Measurements from ENCODE around the gene PASK.

The PASK gene

DNA sequence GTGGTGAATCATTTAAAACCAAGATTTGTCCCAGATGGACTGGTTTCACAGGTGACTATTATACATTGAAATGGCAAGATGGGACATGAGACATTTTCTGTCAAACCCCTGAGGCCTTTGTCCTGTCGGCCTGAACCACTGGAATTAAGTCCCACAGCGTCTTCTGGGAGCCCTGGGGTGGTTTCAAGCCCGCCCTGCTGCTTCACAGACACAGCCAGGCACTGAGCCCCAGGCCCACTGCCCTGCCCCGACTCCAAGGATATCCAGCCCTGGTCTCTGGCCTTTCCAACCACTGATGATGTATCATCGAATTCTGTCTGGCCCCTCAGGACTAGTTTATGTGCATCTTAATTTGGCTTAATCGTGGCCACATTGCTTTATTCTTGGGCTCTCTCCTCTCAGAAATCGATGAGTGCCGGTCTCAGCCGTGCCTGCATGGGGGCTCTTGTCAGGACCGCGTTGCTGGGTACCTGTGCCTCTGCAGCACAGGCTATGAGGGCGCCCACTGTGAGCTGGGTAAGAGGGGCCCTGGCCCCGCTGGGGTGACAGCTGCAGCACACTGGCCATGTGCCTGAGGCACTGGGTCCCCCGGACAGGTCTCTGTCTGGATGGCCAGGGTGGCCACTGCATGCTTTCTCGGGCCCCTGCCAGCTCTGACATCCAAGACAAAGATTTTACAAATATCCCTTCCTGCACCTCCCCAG, 86.7 kb downstream of the PASK start:
- no peak overlapping the region for H3K27ac ChIP-seq (ENCODE audit: insufficient read depth, low read depth, low read length, poor library complexity, severe bottlenecking)
- H3K4me1 ChIP-seq (ENCODE audit: control insufficient read depth, insufficient read depth, low read length): no peaks in the 10 kb centered on the region
- 85 to 86% methylated on average over 15 of the region's 15 CpGs for WGBS, 2 experiments

DNA sequence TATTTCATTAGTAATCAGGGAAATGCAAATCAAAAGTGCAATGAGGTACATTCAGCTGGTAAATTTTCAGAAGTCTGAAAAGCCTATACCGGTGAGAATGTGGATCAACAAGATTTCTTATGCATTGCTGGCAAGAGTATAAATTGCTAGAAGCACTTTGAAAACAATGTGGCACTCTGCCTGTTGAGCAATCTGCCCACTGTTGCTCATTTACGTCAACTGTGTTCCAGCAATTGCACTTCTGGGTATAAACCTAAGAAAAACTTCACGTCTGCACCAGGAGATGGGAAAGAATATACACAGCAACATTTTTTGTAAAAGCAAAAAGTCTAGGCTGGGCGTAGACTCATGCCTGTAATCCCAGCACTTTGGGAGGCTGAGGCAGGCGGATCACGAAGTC, 88.0 kb downstream of the PASK start:
- Histone ChIP-seq H3K27ac (ENCODE audit: insufficient read depth, low read depth, low read length, poor library complexity, severe bottlenecking) (no peak overlapping the region), H3K27me3 (ENCODE audit: control insufficient read depth, insufficient read depth, low read length, poor library complexity, severe bottlenecking) (no peaks in the 10 kb centered on the region), H3K9me3 (ENCODE audit: control insufficient read depth, low read length) (no peaks in the 10 kb centered on the region), H3K4me1 (ENCODE audit: control insufficient read depth, insufficient read depth, low read length) (no peaks in the 10 kb centered on the region), H3K4me3 (ENCODE audit: insufficient read depth, low read depth, low read length) (no peak overlapping the region), H3K36me3 (ENCODE audit: control insufficient read depth, insufficient read depth, low read length) (no peaks in the 10 kb centered on the region)
- 92 to 95% methylated on average over 6 of the region's 6 CpGs for WGBS, 2 experiments

More for the DNA sequence above, 86.7 kb downstream of the PASK start:
- Histone ChIP-seq H3K27me3 (ENCODE audit: control insufficient read depth, insufficient read depth, low read length, poor library complexity, severe bottlenecking) (no peaks in the 10 kb centered on the region), H3K4me3 (ENCODE audit: insufficient read depth, low read depth, low read length) (no peak overlapping the region), H3K36me3 (ENCODE audit: control insufficient read depth, insufficient read depth, low read length) (no peaks in the 10 kb centered on the region), H3K9me3 (ENCODE audit: control insufficient read depth, low read length) (no peaks in the 10 kb centered on the region)
